GM21515 (cell line): Measurements from ENCODE around the gene WIPI1.
"Not testable (repeated sequence)": the region's sequence is repeated elsewhere in the genome, so short reads cannot be mapped to it uniquely, and the experiment has no call there.

Experiments
- ATAC-seq: cut with Tn5 transposase; IDR thresholded peaks from one replicate; pipeline ENCODE4 v1.9.1; 2021; ENCODE audit not compliant: unreplicated experiment

WIPI1 gene

DNA sequence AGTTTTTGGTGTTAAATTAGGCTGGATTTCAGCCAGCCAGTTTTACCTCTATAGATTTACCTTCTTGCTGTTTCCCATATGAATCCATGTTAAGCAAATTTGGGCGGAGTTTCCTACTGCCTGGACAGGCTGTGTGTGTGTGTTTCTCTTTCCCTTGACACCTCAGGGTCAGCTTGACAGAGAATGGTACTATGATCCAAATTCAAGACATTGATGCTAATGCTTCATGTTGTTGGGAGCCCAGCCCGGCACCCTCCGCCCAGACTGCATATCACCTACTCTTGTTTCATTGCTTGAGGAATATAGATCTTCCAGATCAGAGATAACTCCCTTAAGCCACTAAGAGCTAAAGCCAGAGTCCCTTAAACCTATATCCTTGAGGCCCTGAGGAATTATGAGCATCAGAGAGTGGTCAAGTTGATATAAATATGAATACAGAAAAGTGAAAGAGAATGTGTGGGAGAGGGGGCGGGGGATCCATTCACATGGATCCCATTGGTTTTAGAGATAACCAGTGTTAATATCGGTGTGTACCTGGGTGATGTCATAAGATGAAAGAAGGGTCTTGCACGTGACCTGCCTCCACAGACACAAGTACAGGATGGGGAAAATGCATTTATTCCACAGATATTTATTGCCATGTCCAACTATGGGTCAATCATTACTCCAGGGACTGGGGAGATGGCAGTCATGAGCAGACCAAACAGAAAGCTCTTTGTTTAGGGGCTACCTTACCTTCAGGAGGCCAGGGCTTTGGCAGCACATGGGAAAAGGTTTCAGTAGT is 69.7 kb downstream of the WIPI1 start:
- ATAC-seq, result no peak

DNA sequence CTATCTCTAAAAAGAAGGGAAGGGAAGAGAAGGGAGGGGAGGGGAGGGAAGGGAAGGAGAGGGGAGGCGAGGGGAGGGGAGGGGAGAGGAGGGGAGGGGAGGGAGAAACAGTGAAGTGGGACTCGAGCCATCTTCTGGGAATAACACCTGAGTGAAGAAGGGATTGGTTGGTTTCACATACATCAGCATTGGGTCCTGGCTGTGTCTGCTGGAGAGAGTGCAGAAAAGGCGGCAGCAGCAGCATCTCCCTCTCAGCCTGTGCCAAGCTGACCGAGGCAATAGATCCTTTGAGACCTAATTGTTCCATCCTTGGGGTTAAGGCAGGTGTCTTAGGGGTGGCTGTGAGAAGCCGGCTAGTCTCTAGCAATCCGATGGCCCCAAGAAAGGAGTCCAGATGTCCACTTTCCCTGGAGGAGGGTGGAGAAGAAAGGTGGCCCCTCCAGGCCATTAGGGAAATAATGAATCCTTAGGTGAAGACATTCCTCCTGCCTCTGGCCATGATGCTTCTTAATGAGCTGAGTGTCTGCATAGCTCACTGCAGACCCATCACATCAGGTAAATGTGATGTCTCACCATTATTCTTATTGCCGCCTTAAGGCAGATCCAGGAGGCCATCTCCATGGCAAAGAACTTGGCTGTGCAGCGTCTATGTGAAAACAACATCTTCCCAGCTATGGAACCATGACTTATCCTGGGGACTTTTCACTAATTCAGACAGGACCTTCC is 71.6 kb downstream of the WIPI1 start:
- no peak for ATAC-seq

DNA sequence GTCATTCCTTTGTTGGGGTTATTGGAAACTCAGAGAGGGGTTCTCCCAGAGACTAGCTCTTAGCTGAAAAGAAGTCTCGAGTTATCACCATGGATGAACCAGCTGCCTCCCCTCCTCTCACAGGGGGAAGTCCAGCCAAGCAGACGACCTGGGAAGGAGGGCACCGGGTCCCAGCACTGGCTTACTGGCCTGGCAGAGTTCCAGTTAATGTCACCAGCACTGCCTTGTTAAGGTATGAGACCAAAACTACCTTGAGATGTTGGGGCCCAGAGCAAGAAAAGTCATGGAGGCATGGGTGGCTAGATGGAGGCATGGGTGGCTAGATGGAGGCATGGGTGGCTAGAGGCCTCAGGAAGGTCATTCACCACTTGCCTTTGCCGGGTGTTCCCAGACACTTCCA is 72.4 kb downstream of the WIPI1 start:
- ATAC-seq, result no peak

DNA sequence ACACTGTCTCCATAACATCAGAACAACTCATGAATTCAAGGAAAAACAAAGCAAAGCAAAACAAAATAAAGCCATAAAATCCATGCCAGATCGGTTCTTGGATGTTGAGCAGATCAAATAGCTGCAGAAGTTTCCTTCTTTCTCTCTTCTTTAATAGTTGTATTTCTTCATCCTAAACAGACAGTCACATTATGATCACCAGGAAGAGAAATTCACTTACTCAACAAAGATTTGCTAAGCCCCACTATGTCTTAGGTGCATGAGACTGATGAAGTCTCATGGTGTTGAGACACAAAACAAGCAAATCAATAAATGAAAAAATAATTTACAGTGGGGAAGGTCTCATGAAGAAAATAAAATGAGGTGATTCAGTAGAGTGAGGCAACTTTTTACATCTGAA is 72.8 kb downstream of the WIPI1 start:
- ATAC-seq, result no peak

DNA sequence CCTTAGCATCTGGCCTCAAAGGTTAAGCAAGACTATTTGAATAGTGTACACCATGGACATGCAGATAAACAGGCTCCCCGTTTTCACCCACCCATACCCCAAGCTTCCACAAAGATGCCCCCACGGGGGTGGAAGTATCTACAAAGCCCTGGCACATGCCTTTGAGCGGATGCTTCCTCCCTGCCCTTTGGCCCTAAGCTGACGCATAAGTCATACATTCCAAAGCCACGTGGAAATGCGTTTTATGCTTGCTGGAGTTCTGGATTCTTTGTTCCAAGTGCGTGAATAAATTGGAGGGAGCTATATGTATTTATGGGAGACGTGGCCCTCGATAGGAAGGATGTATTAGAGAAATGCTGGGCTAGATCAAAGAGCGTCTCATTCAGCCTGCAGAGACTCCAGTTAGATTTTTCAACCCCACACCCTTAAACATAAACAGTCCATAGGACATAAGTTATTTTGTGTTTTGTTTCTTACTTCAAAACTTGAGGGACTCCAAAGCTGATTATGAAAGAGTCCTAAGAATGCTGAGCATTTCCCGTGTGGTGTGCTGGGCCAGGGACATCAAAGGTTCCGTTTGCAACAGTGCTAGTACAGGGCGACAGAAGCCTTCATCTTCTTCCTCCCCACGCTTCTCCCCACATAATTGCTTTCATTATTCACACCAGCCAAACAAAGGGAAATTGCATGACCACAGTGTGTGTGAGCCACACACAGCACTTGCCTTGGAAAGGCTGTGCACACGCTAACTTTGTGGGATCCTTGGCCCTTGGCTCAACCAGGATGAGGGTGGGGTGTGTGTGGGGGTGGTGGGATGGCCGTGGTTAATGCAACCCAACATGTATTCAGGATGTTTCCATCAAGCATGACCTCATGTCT is 73.6 kb downstream of the WIPI1 start:
- no peak for ATAC-seq

DNA sequence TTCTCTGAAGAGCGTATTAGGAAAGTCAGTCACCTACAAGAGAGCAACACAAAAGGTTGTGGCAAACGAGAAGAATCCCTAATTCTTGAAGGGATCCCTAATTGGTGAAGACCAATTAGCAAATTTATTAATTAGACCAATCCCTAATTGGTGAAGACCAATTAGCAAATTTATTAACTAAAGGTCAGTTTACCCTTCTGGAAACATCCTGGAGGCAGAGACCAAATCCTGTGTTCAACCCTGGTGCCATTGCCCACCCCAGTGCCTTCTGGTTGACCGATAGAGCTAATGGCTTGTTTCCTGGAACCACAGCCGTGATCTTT is 74.2 kb downstream of the WIPI1 start:
- ATAC-seq, result no peak

DNA sequence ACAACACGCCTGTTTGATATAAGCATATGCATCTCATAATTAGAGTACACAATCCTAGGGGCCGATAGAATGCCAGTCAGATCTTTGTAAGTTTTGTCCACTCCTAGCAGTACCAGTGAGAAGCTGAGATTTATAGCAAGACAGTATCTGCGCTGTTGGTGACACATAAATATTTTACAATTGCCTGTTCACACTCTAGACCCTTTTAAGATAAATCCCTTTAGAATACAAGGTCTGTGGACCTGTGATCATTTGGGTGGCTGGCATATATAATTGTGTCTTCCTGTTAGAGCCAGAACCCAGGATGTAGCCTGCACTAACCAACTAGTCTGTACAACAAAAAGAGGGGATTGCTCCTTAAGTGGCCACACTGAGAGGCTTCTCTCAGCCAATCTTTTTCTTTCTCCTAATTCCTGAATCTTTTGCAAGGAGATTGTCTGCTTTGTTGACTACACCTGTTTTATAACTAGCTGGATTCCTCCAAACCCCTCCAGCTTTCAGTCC is 74.7 kb downstream of the WIPI1 start:
- no peak for ATAC-seq

DNA sequence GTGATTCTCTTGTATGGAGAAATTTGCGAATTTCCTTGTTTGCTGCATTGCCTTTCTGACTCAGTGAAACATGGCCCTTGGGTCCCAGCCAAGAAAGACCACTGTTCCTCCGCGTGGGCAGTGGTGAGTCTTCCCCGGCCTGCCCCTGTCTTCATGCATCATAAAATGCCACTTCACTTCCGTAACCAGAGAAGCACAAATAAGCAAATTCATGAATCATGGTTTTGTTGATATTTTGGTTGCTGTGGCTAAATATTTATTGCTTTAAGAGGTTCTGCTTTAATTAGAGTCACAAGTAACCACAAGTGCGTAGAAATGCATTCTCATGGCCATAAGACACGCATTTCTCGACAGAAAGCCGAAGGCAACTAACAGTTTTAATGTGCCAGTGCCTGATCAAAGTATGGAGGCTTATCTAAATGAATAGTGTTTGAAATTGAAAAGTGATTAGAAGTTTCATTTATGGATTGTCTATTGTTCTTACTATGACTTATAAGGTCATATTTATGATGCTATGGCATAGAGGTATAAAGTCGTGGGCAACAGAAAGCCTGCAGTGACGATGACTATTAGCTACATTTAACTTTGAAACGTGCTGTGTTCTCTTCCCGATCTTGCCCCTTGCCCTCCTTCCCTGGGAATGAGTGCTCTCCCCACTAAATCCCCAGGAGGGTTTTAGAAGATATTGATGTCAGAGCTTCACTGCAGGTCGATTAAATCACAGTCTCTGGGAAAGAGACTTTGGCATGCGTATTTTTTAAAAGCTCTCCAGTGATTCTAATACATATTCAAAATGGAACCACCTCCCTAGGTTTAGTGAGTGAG is 76.0 kb downstream of the WIPI1 start:
- no peak for ATAC-seq

DNA sequence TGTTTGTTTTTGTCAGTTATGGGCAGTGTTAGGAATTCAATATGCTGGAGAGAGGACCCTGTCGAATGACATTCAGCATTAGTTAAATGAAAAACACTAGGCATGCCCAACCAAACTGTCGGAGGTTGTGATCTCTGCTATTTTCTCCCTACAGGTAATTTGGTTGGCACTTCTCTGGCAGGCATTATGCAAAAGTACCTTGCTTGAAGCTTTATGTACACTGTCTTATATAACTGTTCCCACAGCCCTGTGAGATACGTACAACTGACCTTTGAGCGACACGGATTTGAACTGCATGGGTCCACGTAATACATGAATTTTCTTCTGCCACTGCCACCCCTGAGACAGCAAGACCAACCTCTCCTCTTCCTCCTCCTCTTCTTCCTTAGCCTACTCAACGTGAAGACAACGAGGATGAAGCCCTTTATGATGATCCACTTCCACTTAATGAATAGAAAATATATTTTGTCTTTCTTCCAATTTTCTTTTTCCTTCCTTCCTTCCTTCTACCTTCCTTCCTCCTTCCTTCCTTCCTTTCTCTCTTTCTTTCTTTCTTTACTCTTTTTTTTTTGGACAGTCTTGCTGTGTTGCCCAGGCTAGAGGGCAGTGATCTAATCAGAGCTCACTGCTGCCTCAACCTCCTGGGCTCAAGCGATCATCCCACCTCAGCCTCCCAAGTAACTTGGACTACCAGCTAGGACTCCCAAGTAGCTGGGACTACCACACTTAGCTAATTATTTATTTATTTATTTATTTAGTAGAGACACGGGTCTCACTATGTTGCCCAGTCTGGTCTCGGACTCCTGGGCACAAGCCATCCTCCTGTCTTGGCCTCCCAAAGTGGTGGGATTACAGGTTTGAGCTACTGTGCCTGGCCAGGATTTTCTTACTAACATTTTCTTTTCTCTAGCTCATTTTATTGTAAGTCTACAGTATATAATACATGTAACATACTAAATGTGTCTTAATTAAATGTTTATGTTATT is 77.3 kb downstream of the WIPI1 start:
- no peak for ATAC-seq

DNA sequence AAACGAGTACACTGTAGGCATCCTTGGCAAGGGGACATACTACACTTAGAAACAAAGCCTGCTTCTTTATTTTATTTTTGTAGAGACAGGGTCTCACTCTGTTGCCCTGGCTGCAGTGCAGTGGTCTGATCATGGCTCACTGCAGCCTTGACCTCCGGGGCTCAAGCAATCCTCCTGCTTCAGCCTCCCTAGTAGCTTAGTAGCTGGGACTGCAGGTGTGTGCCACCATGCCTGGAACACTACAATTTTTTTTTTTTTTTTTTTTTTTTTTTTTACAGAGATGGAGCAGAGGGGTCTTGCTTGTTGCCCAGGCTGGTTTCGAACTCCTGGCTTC is 78.2 kb downstream of the WIPI1 start:
- no peak for ATAC-seq

DNA sequence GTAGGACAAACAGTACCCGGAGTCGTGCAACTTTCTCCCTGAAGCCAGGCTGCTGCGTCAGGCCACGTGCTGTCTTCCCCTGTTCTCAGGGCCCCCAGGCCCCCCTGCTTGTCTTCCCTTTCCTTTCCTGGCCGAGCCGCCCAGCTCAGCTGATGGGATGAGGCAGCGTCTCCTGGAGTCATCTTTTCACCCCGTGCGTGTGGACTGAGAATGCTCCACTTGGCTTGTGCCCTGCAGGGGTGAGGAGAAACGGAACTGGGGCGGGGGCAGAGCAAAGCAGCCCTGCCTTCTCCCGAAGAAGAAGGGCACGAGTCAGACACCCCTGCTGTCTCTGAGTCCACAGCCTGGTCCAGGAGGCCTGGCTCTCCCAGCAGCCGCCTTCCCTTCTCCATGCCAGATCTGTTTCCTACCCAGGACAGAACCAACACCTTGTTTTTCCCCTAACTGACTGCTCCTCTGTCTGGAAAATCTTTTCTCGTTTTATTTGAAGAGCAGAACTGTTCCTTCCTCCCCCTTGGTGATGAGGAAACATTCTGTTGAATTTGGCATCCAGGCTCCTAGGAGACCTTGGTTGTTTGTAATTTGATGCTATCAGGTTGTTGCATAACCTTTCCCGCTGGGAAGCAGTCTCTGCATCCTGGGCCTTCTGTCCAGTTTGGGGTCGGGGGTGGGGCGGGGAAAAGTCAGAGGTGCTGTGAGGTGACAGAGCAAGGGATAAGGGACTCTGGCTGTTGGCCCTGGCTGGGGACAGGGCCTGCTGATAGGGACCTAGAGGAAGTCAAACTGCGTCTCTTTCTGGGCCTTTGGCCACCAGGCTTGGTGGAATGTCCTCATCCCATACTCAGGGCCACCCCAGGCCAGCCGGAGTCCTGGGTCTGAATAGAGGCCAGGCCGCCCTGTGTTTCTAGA is 78.8 kb downstream of the WIPI1 start:
- no peak for ATAC-seq

DNA sequence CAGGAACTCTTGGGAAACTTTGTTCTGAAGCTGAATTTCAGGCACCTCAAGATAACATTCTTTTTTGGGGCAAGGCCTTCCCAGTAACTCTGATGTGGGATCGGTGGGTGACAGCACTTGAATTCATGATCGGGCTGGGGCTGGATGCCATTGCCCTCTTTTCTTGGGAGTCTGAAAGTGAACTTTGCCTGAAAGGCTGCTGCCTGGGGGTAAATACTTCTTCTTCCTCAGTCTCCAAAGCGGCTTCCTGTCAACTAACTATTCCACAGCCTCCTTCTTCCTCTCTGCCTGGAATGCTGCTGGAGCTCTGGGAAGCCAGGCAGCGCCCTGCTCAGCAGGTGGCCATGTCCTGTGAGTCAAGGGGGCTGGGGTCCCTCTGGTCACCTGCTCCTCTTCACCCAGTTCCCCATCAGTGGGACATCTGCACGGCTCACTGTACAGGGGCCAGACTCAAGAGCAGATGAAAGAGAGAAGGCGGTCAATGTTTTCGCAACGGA is 79.5 kb downstream of the WIPI1 start:
- ATAC-seq, result no peak

DNA sequence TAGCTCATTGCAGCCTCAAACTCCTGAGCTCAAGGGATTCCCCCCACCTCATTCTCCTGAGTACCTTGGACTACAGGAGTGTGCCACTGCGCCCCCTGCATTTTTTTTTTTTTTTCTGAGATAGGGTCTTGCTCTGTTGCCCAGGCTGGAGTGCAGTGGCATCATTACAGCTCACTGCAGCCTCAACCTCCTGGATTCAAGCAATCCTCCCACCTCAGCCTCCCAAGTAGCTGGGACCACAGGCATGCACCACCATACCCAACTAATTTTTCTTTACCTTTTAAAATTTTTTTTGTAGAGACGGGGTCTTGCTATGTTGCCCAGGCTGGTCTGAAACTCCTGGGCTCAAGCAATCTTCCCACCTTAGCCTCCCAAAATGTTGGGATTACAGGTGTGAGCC is 81.1 kb downstream of the WIPI1 start:
- ATAC-seq, result not testable (repeated sequence)

DNA sequence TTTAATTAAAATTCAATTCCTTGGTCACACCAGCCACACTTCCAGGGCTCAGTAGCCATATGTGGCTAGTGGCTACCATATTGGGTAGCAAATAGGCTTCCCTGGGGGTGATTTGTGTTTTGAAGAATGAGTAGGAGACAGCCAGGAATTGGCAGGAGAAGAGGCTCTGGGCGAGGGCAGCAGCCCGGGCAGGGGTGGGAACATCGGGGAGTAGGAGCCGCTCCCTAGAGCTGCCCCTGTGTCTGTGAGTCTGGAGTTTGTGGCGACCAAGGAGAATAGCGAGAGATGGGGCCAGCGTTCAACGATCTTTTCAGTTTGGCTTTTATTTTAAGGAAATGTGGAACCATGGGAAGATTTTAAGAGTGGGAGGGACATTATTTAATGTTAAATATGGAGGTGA is 81.7 kb downstream of the WIPI1 start:
- ATAC-seq, result no peak
